Sigmoid colon (tissue), 3 donors: ENCODE data around the gene CADM2.

Experiments
- POLR2A ChIP-seq, 2 donors: fragments of 450-650 bp; IDR thresholded peaks; one replicate each; pipeline ENCODE4 v1.6.1; 2016; ENCODE audit warnings: antibody characterized with exemption in 2 of 2, mild to moderate bottlenecking in 2 of 2, moderate library complexity in 2 of 2
- TF ChIP-seq, protein P1 (sequence below), 4 experiments: fragments of 450-650 bp in 3 of 4; fragments of 200-600 bp in 1 of 4; IDR thresholded peaks; one replicate each; pipeline ENCODE4 v1.5.1; 2016 to 2019; ENCODE audit warnings: antibody characterized with exemption in 4 of 4, mild to moderate bottlenecking in 3 of 4, moderate library complexity in 2 of 4

DNA sequence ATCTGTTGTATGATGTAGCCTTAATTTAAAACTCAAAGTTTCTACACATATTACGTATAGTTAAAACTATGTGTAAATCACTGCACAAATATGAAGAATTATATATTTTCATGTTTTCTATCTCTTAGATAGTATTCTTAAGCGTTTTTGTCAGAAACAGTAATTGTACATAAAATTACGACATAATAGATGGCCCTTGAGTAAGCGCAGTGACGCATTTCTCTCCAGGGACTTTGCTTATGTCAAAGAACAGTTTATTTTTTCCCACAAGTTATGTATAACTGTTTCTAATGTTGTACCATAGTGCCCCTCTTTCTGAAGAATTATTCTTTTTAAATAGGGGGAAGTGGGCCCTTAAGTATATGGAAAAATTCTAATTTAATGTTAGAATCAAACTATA, 1098.2 kb downstream of the CADM2 start:
- TF ChIP-seq, protein P1, sequence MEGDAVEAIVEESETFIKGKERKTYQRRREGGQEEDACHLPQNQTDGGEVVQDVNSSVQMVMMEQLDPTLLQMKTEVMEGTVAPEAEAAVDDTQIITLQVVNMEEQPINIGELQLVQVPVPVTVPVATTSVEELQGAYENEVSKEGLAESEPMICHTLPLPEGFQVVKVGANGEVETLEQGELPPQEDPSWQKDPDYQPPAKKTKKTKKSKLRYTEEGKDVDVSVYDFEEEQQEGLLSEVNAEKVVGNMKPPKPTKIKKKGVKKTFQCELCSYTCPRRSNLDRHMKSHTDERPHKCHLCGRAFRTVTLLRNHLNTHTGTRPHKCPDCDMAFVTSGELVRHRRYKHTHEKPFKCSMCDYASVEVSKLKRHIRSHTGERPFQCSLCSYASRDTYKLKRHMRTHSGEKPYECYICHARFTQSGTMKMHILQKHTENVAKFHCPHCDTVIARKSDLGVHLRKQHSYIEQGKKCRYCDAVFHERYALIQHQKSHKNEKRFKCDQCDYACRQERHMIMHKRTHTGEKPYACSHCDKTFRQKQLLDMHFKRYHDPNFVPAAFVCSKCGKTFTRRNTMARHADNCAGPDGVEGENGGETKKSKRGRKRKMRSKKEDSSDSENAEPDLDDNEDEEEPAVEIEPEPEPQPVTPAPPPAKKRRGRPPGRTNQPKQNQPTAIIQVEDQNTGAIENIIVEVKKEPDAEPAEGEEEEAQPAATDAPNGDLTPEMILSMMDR (IDR thresholded peaks at IDR 0.05) = no peak
- TF ChIP-seq POLR2A (IDR thresholded peaks at IDR 0.05) = no peak
